Activated CD4-positive, alpha-beta T cell treated with anti-CD3 and anti-CD28 coated beads, Interleukin-2, amount 50 U/mL, for 24 hours (primary cell): Measurements from ENCODE around the gene PM20D2.

ENCODE experiments used
- DNase-seq, 2 donors: peaks; one replicate each; pipeline ENCODE4 v3.0.0-alpha.2; 2020; ENCODE audit warnings: low read depth in 1 of 2, low spot score in 1 of 2

PM20D2 gene

DNA sequence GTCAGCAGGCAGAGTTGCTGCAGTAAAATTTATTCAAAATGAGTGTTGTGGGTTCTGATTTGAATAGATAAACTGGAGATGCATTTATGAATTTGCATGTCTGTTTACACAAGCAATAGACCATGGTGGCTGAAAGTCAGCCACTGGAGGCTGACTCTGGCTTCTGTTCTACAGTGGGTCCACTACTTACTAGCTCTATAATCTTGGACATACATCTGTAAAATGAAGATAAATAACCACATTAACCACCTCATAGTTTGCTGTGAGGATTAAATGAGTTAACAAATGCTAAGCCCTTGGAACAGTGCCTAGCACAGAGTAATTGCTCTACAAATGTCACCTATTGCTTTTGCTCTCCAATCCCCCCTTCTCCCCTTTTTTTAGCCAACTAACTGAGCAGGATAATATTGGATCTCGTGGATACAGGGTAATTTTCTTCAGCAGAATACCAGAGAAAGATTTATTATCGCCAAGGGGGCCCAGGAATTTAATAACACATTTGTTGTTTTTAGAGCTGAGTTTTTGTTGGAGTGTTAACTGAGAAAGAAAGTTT lies 1.4 kb upstream of the PM20D2 start:
- DNase-seq, result no peak

DNA sequence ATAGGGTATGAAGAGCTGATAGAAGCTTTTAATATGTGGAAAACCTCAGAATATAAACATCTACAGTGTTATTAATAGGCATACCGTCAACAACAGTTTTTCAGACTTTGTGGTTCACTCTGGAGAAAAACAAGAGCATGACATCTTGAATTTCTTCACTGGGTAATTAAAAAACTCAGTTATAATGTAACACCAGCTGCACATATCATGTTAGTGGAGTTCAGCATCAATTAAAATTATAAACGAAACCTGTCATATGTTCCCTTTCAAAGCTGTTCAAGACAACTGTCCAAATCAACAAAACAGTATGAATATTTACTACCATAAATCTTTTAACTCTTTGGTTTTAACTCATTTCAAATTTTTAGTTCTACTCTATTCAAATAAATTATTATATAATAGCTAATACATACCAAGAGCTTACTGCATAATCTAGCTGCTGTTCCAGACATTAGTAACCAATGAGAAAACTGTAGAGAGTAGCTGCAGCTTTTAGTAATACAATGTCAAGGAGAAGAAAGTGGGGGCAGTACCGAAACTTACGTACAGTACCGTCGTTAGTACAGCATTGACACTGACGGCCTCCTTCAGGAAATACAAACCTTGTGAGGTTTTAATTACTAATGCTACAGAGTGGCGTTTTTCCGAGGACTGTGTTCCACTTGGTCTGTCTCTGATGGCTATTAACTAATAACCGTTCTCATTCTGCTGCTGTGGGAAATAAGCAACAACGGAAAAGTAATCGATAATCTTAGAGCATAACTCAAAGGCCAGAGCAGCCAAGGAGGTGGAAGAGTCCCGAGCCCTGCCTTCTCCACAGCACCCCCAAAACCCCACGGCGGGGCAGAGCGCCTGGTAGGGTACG lies 532 bp upstream of the PM20D2 start:
- peak in 1 of 2 donors; percentile 39 for DNase-seq

DNA sequence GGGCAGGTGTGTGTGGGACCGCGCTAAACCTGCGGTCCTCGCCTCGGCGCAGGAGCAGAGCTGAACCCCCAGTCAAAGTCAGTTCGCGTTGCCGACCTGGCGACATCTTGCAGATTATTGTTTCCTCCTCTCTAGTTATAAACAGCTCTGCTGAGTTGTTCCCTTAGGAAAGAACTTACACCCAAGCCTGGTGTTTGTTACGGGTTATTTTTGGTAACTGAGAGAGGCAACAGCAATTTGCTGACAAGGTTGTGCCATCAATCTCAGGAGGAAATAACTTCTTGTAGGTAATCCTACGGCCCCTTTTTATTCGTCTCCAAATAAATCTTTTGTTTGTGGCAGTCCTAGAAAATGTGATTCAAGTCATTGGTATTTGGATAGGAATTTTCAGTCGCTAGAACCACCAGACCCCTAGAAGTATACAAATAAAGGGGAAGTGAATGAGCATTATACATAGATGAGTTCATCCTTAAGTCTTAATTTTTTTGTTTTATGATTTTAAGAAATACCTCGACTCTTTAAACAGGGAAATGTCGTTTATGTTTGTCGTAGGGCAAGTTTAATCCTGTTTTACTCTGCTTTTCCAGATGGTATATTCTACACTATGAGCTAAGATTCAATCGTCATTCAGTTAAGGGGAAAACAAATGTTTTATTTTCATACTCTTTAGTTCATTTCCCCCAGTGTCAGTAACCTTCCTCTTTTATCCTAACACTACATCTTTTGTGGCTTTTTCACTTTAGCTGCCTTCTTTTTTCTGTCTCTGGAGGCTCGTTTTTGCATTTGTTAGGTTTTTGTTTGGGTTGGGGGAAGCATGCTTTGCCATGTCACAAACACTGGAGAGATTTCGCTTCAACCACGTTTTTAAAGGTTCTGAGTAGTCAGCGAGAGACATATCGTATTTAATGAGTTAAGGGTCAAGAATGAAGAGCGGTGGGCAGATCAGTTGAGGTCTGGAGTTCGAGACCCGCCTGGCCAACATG lies 1.2 kb downstream of the PM20D2 start:
- DNase-seq, result peak in 1 of 2 donors; percentile 13

DNA sequence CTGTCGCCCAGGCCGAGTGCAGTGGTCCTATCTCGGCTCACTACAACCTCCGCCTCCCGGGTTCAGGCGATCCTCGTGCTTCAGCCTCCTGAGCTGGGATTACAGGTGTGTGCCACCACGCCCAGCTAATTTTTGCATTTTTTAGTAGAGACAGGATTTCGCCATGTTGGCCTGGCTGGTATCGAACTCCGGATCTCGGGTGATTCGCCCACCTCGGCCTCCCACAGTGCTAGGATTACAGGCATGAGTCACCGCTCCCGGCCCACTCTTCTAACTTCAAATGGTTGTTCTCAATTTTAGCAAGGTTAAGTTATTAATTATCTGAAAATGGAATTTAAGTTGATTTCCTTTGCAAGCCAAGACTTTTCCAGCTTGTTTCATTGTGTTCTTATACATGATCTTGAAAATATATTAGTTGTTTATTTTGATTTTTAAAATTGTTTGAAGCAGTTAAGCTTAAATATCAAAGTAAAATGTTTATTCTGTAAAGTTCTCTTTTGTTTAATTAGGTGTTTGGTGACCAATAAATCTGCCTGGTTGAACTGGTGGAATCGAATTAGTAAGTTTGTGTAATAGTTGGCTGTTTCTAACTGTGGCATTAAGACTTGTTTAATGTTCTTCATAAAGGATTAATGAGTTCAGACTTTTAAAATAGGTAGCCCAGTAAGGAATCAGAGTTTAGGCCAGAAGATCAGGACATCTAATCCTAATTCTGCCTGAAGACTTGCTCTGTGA lies 2.3 kb downstream of the PM20D2 start:
- peak in 1 of 2 donors; percentile 7 for DNase-seq

DNA sequence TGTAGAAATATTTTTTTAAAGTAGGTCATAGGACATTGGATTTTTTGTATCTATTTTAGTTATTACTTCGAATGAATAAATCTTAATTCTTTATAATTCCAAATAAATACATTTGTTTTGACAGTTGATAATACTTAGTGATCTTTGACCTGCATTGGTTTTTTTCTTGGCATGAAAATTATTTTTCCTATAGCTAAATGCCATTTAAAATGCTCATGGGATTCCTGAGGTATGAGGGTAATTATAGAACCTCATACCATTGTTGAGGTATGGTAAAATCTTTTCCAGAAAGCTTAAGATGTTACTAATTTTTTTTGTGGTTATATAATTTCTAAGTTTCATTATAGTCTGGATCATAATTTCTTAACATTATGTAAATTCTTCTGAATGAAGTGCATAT lies 8.3 kb downstream of the PM20D2 start:
- no peak for DNase-seq

DNA sequence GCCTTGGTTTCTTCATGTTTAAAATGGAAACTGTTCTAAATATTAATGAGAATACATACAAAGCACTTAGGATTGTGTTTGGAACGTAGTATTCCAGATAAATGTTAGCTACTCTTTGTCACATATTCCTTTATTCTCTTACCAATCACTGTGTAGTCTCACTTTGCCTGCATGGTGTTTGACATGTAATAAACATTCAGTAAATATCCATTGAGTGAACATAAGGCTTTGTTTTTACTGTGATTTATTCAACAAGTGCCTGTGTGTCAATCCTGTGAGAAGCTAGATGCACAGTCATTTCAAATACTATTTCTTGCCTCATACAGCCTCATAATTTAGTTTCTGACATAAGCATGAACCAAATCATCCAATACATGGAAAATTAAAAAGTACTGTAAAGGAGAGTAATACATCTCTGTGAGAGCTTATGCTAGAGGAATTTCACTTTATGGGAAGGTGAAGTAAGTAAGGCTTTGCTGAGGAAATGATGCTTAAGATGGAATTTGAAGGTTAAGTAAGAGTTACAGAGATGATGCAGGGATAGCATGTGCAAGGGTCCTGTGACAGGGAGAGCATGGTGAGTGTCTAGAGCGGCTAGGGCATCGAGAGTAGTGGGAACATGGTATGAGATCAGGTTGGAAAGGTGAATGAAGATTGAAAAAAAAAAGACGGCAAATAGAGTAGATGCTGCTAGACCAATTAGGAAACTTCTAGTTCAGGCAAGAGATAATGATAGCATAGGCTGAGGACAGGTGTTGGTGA lies 14.7 kb downstream of the PM20D2 start:
- DNase-seq, result no peak

DNA sequence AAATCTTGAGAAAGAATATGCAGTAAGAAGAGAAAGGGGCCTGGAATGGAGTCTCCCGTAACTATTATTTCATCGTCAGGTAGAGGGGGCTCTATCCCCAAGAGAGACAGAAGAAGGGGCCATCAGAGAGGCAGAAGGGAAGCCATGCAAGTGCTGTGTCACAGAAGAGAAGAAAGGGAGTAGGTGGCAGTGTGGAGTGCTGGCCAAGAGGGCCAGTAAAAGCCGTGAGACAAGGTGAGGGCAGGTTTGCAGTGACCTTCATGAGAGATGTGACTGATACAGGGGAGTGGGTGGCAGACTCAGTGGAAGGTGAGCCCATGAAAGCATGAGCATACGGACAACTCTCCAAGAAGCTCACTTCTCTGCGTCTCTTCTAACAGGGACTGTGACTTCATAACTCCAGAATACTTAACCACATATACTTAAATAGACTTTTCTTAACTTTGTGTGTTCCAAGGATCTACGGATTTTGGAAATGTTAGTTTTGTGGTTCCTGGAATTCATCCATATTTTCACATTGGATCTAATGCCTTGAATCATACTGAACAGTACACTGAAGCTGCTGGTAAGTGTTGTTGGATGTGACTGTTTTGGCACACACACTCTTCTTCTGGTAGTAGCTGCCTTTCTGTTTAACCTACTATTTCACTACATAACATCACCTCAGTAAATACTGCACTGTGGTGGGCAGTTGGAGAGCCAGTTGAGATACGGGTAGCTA lies 15.6 kb downstream of the PM20D2 start:
- no peak for DNase-seq

DNA sequence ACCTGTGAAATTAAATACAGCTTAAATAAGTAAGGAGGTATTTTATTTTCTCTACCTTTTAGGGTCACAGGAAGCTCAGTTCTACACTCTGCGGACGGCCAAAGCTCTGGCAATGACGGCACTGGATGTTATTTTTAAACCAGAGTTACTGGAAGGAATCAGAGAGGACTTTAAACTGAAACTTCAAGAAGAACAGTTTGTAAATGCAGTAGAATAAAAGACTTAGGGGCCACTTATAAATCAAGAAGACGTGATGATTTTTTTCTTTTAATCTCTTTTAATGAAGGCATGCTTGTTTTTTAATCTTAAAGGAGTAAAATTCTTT lies 16.2 kb downstream of the PM20D2 start:
- no peak for DNase-seq

DNA sequence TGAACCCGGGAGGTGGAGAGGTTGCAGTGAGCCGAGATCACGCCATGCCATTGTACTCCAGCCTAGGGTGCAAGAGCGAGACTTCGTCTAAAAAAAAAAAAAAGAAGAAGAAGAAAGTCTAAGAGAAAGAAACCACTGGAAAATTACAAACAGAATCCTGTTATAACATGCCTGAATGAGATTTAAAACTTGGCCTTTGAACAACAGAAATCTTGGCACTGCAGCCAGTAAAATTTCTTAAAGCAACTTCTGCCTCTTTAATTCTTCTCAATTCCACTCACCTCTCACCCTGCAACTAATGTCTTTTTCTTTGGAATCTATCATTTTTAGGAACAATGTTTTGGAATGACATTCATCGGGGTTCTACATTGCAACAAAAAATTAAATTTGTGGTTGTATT lies 26.3 kb downstream of the PM20D2 start:
- no peak for DNase-seq

DNA sequence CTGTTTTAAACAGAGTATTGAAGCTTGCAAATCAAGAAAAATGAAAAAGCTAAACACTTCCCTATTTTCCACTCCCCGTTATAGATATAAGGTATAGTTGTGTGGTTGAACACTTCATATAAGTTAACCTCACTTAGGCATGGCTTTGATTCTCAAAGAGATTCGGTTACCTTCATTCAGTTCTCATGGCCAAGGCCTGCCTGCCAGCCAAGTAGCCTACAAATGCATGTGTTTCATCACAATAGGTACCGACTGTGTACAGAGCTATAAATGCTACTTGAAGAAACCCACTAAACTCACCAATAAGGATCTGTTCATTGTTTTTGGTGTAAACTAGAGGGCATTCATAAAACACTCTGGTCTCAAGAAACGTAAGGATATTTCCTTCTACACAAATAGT lies 27.8 kb downstream of the PM20D2 start:
- DNase-seq, result no peak

DNA sequence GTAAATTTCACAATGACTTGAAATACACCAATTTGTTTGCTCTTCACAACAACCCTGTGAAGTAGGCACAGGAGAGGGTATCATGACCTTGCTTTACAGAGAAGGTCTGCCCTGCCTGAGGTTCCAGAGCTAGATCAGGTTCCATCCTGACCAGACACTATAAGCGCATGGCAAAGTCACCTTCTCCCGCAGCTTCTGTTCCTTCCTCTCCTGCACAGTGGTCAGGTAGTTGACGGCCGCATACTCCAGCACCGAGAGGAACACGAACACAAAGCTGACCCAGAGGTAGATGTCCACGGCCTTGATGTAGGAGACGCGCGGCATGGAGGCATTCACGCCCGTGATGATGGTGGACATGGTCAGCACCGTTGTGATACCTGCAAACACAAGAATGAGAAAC lies 34.3 kb downstream of the PM20D2 start:
- DNase-seq, result no peak

DNA sequence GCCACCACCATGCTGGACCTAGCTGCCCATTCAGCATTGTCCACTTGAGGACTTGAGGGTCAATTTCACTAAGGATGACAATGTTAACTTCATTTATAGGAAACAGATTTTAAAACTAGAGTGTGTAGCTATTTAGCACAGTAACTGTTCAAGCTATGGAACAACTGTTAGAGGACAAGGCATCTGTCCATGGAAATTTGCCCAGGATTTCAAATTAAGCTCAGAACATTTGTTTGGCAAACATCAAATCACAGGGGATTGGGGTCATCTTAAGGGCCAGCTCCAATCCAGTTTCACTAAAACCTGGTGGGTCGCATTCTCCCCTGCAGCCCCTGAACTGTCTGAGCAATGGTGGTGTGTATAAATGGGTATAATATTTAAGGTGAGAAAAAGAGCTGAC lies 35.1 kb downstream of the PM20D2 start:
- DNase-seq, result no peak

DNA sequence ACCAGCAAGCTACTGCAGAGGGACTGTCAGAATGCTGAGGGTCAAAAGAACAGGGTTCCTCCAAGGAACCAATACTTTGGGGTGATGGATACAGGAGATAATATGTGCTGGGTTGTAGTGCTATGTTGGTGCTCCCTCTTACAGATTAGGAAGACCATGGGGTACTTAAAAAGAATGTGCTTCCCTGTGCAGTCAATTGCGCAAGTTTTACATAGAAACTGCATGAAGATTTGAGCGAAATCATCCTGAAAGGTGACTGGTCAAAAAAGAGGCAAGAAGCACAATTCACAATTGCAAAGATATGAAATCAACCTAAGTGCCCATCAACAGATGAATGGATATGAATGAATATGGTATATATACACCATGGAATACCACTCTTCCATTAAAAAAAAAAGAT lies 37.4 kb downstream of the PM20D2 start:
- no peak for DNase-seq

DNA sequence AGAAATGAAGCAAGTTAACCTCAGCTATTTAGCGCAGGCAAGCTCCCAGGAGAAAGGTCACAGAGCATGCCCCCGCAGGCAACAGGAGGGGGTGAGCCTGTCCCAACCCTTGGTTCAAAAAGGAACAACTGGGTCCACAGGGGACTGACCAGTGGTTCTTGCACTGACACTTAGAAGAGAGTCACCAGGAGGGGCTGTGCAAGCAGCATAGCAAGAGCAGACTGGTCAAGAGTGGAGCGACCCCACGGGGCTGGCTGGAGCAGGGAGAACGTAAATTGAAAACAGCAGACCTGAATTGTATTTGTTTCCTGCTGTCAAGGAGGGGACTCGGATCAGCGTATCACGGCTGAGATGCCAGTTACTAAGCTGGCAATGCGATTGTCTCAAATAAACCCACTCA lies 38.5 kb downstream of the PM20D2 start:
- no peak for DNase-seq

DNA sequence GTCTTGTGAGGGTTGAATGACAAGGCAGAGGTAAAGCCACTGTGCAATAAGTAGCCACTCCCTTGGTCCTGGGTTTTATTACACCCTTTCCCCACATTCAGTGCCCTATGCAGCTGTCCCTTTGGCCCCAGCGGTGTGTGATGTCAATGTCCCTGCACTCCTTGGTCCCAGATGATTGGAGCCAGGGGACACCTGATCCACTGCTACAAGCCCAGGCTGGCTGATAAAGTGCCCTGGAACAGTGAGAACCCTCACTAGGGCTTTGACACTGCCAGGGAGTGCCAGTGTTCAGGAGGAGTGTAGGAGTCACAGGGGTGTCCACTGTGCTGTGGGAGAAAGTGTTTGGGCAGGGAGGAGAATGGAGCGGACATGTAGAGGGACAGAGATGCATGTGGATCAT lies 40.9 kb downstream of the PM20D2 start:
- no peak for DNase-seq

DNA sequence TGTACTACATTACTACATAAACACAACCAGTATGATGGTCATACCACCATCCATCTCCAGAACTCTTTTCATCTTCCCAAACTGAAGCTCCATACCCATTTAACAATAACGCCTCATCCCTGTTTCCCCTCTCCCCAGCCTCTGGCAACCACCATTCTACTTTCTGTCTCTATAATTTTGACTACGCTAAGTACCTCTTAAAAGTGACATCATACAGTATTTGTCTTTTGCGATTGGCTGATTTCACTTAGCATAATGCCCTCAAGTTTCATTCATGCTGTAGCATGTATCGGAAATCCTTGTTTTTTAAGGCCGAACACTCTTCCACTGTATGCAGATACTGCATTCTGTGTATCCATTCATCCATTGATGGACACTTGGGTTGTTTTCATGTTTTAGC lies 41.6 kb downstream of the PM20D2 start:
- DNase-seq, result no peak

DNA sequence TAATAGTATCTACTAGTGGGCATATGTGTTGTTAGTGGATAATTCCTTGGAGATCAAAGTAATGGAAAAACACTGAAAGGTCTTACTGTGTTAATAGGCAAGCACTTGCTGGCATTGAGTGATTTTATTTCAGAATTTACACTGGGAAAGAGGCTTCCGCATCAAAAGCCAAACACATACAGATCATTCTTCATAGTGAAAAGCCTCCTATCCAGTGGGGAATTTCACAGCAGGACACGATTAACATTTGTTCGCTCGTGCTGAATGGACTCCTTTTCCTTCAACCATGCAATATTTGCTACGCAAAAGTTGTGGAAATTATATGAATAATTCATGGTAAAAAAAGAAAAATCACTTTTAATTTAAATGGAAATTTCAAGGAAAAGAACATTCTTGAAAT lies 44.9 kb downstream of the PM20D2 start:
- no peak for DNase-seq

DNA sequence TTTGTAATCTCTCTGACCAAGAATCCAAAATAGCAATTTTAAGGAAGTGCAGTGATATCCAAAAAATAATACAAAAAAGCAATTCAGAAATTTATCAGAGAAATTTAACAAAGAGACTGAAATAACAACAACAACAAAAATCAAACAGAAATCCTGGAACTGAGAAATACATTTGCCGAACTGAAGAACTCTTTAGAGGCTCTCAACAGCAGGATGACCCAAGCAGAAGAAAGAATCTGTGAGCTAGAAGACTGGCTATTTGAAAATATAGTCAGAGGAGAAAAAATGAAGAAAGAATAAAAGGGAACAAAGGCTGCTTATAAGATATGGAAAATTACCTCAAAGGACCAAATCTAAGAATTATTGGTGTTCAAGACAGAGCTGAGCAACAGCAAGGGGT lies 48.7 kb downstream of the PM20D2 start:
- DNase-seq, result no peak

DNA sequence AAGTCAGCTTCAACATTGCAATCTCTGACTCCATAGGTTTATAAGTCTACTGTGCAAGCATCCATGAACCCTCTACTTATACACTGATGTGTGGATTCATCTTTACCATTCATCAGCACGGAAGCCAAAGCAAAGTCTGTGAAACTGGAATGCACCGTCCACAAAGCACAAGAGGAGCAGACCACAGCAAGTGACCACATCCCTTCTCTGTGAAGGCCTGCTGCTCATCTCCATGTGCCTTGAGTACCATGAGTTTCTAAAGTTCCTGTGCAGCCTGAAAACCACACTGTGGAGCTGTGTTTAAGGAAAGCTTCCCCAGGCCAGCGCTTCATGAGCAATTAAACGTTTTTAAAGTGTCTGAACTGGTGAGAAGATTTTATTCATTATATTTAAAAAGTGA lies 51.3 kb downstream of the PM20D2 start:
- DNase-seq, result no peak

DNA sequence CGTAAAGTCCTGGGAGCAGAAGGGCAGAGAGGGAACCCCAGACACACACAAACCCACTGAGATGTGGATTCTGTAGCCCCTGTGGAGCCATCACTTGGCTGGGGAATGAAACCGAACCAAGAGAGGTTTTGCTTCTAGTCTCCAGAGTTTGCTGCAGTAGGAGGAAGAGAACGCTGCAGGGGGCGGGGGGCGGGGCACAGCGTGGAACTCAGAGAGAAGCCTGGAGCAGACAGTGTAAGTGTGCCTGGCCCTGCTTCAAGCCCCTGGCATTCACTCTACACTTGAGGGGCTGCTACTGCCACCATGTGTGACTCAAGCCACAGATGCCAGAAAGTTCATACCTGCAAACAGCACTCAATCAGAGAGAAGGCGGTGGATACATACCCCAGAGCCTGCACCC lies 52.4 kb downstream of the PM20D2 start:
- no peak for DNase-seq
